IMR-90 (cell line): ENCODE results near the gene MPIG6B. TPM values are rescaled to one million over a fixed set of nuclear protein-coding genes. Genes with fewer than 3 reads are reported as not detected.

Experiments
- ATAC-seq: fragments of 200-7000 bp; cut with Tn5 transposase; 2 replicates; pipeline ENCODE4 v1.9.1; 2020; ENCODE audit warnings: low read depth, mild to moderate bottlenecking, moderate library complexity
- BruUV-seq: library from RNA; stranded (reverse); fragments of 400-500 nt; replicated peaks from 2 replicates; lab custom pipeline; 2021; lab: Mats Ljungman, UMichigan
- CTCF ChIA-PET: fragments of 300-600 bp; formaldehyde crosslinking; extraction: SDS; loops from one replicate; lab custom pipeline; 2021; ENCODE audit warnings: antibody characterized with exemption; lab: Yijun Ruan, JAX
- POLR2A ChIA-PET: fragments of 300-600 bp; sonication (Branson Sonifier 250); formaldehyde crosslinking; loops from one replicate; lab custom pipeline; 2022; ENCODE audit warnings: antibody characterized with exemption; ENCODE audit not compliant: unreplicated experiment; lab: Charles Lee
- DNase-seq: peaks from one replicate; pipeline ENCODE4 v3.0.0; 2013
- H2AFZ ChIP-seq: replicated peaks from 2 replicates; pipeline ENCODE3; 2013; ENCODE audit warnings: low read length, mild to moderate bottlenecking; ENCODE audit not compliant: poor library complexity
- H2AK5ac ChIP-seq: 2 replicates; pipeline ENCODE4 v1.6.1; 2013; ENCODE audit warnings: low read depth, low read length, inconsistent platforms
- H2AK9ac ChIP-seq: replicated peaks from 2 replicates; pipeline ENCODE3; 2013; ENCODE audit warnings: mild to moderate bottlenecking, low read depth, low read length, moderate library complexity; ENCODE audit not compliant: poor library complexity
- H2BK120ac ChIP-seq: 2 replicates; pipeline ENCODE4 v1.6.1; 2013; ENCODE audit warnings: low read depth, low read length, inconsistent platforms
- H2BK15ac ChIP-seq: 3 replicates; pipeline ENCODE4 v1.6.1; 2013; ENCODE audit warnings: low read depth, low read length, inconsistent platforms
- H2BK20ac ChIP-seq: 2 replicates; pipeline ENCODE4 v1.6.1; 2013; ENCODE audit warnings: low read depth, mild to moderate bottlenecking, inconsistent platforms, low read length, moderate library complexity
- H2BK5ac ChIP-seq: 2 replicates; pipeline ENCODE4 v1.6.1; 2013; ENCODE audit warnings: mild to moderate bottlenecking, low read depth, low read length, inconsistent platforms; ENCODE audit not compliant: poor library complexity, severe bottlenecking
- H3K14ac ChIP-seq: replicated peaks from 2 replicates; pipeline ENCODE4 v1.6.1; 2013; ENCODE audit warnings: low read depth, low read length, inconsistent platforms
- H3K18ac ChIP-seq: 2 replicates; pipeline ENCODE4 v1.6.1; 2013; ENCODE audit warnings: low read depth, low read length, control low read depth
- H3K23ac ChIP-seq: 2 replicates; pipeline ENCODE4 v1.6.1; 2013; ENCODE audit warnings: low read depth, low read length, inconsistent platforms
- H3K27ac ChIP-seq: 2 replicates; pipeline ENCODE4 v1.5.1; 2013; ENCODE audit warnings: mild to moderate bottlenecking, control low read depth, low read length; ENCODE audit not compliant: insufficient read depth
- H3K27me3 ChIP-seq: 2 replicates; pipeline ENCODE4 v1.6.1; 2013; ENCODE audit warnings: low read length; ENCODE audit not compliant: control insufficient read depth, insufficient read depth
- H3K36me3 ChIP-seq: 2 replicates; pipeline ENCODE4 v1.6.1; 2013; ENCODE audit warnings: low read length, mixed read lengths; ENCODE audit not compliant: control insufficient read depth, insufficient read depth
- H3K4ac ChIP-seq: 2 replicates; pipeline ENCODE4 v1.6.1; 2013; ENCODE audit warnings: low read depth, low read length, inconsistent platforms
- H3K4me1 ChIP-seq: 2 replicates; pipeline ENCODE4 v1.6.1; 2013; ENCODE audit warnings: low read length, mixed read lengths; ENCODE audit not compliant: control insufficient read depth, insufficient read depth
- H3K4me2 ChIP-seq: 2 replicates; pipeline ENCODE4 v1.6.1; 2013; ENCODE audit warnings: low read depth, mild to moderate bottlenecking, control low read depth, low read length, moderate library complexity
- H3K4me3 ChIP-seq: 2 replicates; pipeline ENCODE4 v1.5.1; 2013; ENCODE audit warnings: low read depth, mild to moderate bottlenecking, control low read depth, low read length, moderate library complexity; ENCODE audit not compliant: insufficient read depth
- H3K56ac ChIP-seq: 2 replicates; pipeline ENCODE4 v1.6.1; 2013; ENCODE audit warnings: low read length, inconsistent platforms; ENCODE audit not compliant: insufficient read depth; ENCODE audit errors: extremely low read depth
- H3K79me1 ChIP-seq, 2 experiments: 2 replicates each; pipeline ENCODE4 v1.6.1; 2013; ENCODE audit warnings: low read length in 2 of 2, inconsistent platforms in 1 of 2, low read depth in 1 of 2
- H3K9ac ChIP-seq: 2 replicates; pipeline ENCODE4 v1.6.1; 2013; ENCODE audit warnings: low read depth, low read length, control low read depth
- H3K9me1 ChIP-seq: 2 replicates; pipeline ENCODE4 v1.6.1; 2013; ENCODE audit warnings: low read length, inconsistent platforms; ENCODE audit not compliant: insufficient read depth
- H3K9me3 ChIP-seq: 2 replicates; pipeline ENCODE4 v1.6.1; 2013; ENCODE audit warnings: low read length; ENCODE audit not compliant: control insufficient read depth, insufficient read depth
- H4K20me1 ChIP-seq: 2 replicates; pipeline ENCODE4 v1.6.1; 2013; ENCODE audit warnings: low read length, inconsistent platforms; ENCODE audit not compliant: insufficient read depth
- H4K5ac ChIP-seq: 2 replicates; pipeline ENCODE4 v1.6.1; 2013; ENCODE audit warnings: mild to moderate bottlenecking, low read depth, low read length, control low read depth
- H4K8ac ChIP-seq, 2 experiments: 2 replicates each; pipeline ENCODE4 v1.6.1; 2013; ENCODE audit warnings: low read depth in 2 of 2, low read length in 2 of 2, control low read depth in 1 of 2, inconsistent platforms in 1 of 2
- H4K91ac ChIP-seq: 2 replicates; pipeline ENCODE4 v1.6.1; 2013; ENCODE audit warnings: low read depth, low read length, inconsistent platforms; ENCODE audit not compliant: insufficient read depth
- BHLHE40 ChIP-seq: fragments of 150-350 bp; IDR thresholded peaks from 2 replicates; pipeline ENCODE4 v1.6.1; 2016; ENCODE audit warnings: mild to moderate bottlenecking, low read depth, low read length
- CHD1 ChIP-seq: IDR thresholded peaks from 2 replicates; pipeline ENCODE4 v1.6.1; 2012; ENCODE audit warnings: low read depth, low read length, improper control_type of control experiment
- MAZ ChIP-seq: IDR thresholded peaks from 2 replicates; pipeline ENCODE4 v1.6.1; 2012; ENCODE audit warnings: low read depth, mild to moderate bottlenecking, low read length, improper control_type of control experiment, moderate library complexity, borderline replicate concordance
- MXI1 ChIP-seq: IDR thresholded peaks from 2 replicates; pipeline ENCODE4 v1.6.1; 2012; ENCODE audit warnings: low read depth, mild to moderate bottlenecking, low read length, moderate library complexity, borderline replicate concordance
- RCOR1 ChIP-seq: IDR thresholded peaks from 2 replicates; pipeline ENCODE4 v1.6.1; 2012; ENCODE audit warnings: mild to moderate bottlenecking, low read length, improper control_type of control experiment; ENCODE audit not compliant: insufficient replicate concordance
- RFX5 ChIP-seq: IDR thresholded peaks from 2 replicates; pipeline ENCODE4 v1.8.0; 2012; ENCODE audit warnings: low read depth, mild to moderate bottlenecking, low read length, moderate library complexity
- SMC3 ChIP-seq: fragments of 150-350 bp; IDR thresholded peaks from 2 replicates; pipeline ENCODE4 v1.6.1; 2016; ENCODE audit warnings: low read depth, mild to moderate bottlenecking, antibody characterized with exemption, low read length, moderate library complexity
- WGBS, 2 experiments: methylation state at CpG; one replicate each; pipeline versions ENCODE4 v1.1.5 to v1.1.7; 2013; ENCODE audit warnings: missing lambda C conversion rate in 2 of 2; ENCODE audit not compliant: insufficient read length in 1 of 2; ENCODE audit errors: extremely low coverage in 2 of 2; 5-methylcytosine and 5-hydroxymethylcytosine counted together
- dilution Hi-C: fragments of 300-500 bp; cut with HindIII; formaldehyde crosslinking; loops from one replicate; pipeline ENCODE4 v1.14.3; 2018; ENCODE audit warnings: low sequenced_read_pairs; ENCODE audit not compliant: unreplicated experiment
- in situ Hi-C: fragments of 300-500 bp; cut with MboI; formaldehyde crosslinking; loops from 3 replicates; pipeline ENCODE4 v1.14.3; 2019; ENCODE audit warnings: low sequenced_read_pairs, inconsistent platforms, mixed read lengths
- intact Hi-C: fragments of 100-400 bp; cut with micrococcal nuclease; formaldehyde crosslinking; loops from 2 replicates; pipeline ENCODE4 v1.10.0; 2022
- polyA plus RNA-seq, 3 experiments: library from polyadenylated mRNA; depleted of rRNA; stranded (reverse); fragments of >200 nt; gene quantifications; 2 replicates each; pipeline ENCODE4 v1.2.3, GENCODE V29; 2012; ENCODE audit warnings: low replicate concordance in 1 of 3
- total RNA-seq: library from RNA; depleted of rRNA; stranded (reverse); fragments of >200 nt; gene quantifications from 2 replicates; pipeline ENCODE4 v1.2.3, GENCODE V29; 2012

The MPIG6B gene
- total and polyA plus RNA-seq, 2 of the 4 experiments (the other 2 are of a cell fraction) = not detected

- H3K4me1 ChIP-seq = peaks cover 10% of the 10 kb centered on the region
- BruUV-seq = no TSS peak
- H4K5ac ChIP-seq = no peak overlapping the region
- H3K18ac ChIP-seq = no peak overlapping the region
- DNase-seq (no peak), ATAC-seq (no peak)
- no peak overlapping the region for H2BK120ac ChIP-seq
- no peaks in the 10 kb centered on the region for H3K27me3 ChIP-seq
- dilution Hi-C loops (no loop called here), in situ Hi-C loops (no loop called here), intact Hi-C loops (no loop called here)
- no peak overlapping the region for H4K91ac ChIP-seq
- POLR2A ChIA-PET = no interaction called here
- H3K14ac ChIP-seq = no peak overlapping the region
- no peak overlapping the region for H3K23ac ChIP-seq
- H2BK15ac ChIP-seq = no peak overlapping the region
- WGBS, 2 experiments = no CpG with 5 or more reads among the region's 4 CpGs
- no peaks in the 10 kb centered on the region for H3K9me3 ChIP-seq
- 0 out of 4 replicates have a peak, but pooled peaks cover 0 to 2% of the 10 kb centered on the region in 2 experiments for H3K79me1 ChIP-seq
- peak overlapping the region; percentile 33 for H2AK5ac ChIP-seq
- H2AK9ac ChIP-seq = peak overlapping the region; percentile 55
- H2AFZ ChIP-seq = peak overlapping the region; percentile 41
- TF ChIP-seq MXI1 (no peak), BHLHE40 (no peak), CHD1 (no peak), MAZ (no peak), SMC3 (no peak), RCOR1 (no peak), RFX5 (no peak)
- no peak overlapping the region for H3K4ac ChIP-seq
- no peak overlapping the region for H3K56ac ChIP-seq
- H4K8ac ChIP-seq = no peak overlapping the region
- H3K36me3 ChIP-seq = peaks cover 20% of the 10 kb centered on the region
- no peak overlapping the region for H2BK5ac ChIP-seq
- CTCF ChIA-PET = interaction anchor here (0.9 to 1.2 kb wide), 2 partner anchors 16 to 21 kb away, joined by 3 to 4 read pairs; partner anchors contain the start of gene VARS1
- 0 out of 2 replicates have a peak, but pooled peaks cover 8% of the 10 kb centered on the region for H3K9me1 ChIP-seq
- H3K27ac ChIP-seq = no peak overlapping the region
- H3K4me2 ChIP-seq = no peak overlapping the region
- no peak overlapping the region for H3K4me3 ChIP-seq
- no peak overlapping the region for H3K9ac ChIP-seq
- H4K20me1 ChIP-seq = no peaks in the 10 kb centered on the region
- no peak overlapping the region for H2BK20ac ChIP-seq
Observed at GRCh38 chr6:31775184-31775583, 52.0 kb downstream of the MPIG6B start.
